Measurements from ENCODE around the gene HNRNPUL2.
"Not testable (repeated sequence)": the region's sequence is repeated elsewhere in the genome, so short reads cannot be mapped to it uniquely, and the experiment has no call there.

The HNRNPUL2 gene

DNA sequence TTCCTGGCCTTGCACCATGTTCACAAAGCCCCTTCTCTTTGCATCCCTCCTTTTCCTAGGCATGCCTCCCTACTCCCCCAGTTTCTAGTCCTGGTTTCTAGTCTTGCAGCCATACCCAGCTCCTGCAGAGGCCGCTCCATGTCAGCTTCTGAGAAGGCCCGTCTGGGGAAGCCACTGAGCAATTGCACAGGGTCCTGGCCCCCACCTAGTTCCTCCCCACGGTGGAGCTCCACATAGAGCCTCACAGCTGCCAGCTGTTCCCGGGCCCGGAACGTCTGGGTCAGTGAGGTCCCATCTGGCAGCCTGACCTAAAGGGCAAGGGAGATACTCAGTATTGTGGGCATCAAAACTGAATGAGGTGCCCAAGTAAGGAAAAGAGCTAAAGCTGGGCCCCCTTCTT, 50.6 kb downstream of the HNRNPUL2 start:
- no peak overlapping the region for H3K9ac ChIP-seq (ENCODE audit: low read length)
- no peaks in the 10 kb centered on the region for H3K36me3 ChIP-seq (ENCODE audit: low read length)
- no peak overlapping the region for H3K4me3 ChIP-seq (ENCODE audit: insufficient read depth, low read length, poor library complexity, severe bottlenecking)
- H3K4me2 ChIP-seq (ENCODE audit: low read depth, low read length, poor library complexity, severe bottlenecking), result no peak overlapping the region
- no peaks in the 10 kb centered on the region for H3K9me2 ChIP-seq (replicated peaks; ENCODE audit: insufficient read depth, low read length)
- no peak overlapping the region for H2AFZ ChIP-seq (ENCODE audit: low read depth, low read length, severe bottlenecking)
- H3K79me2 ChIP-seq (ENCODE audit: insufficient read depth, low read length), result peaks cover 33% of the 10 kb centered on the region; the same call in 1 of the 2 replicates
- no peaks in the 10 kb centered on the region for H4K20me1 ChIP-seq (ENCODE audit: low read depth, low read length)
- no peak overlapping the region for H3K27ac ChIP-seq (ENCODE audit: low read depth, low read length)
- no peaks in the 10 kb centered on the region for H3K9me3 ChIP-seq (ENCODE audit: insufficient read depth, low read length)
- H3F3A ChIP-seq (ENCODE audit: insufficient read depth), result peaks cover 26% of the 10 kb centered on the region
- TF ChIP-seq EZH2phosphoT487 (conservative IDR thresholded peaks at IDR 0.05; ENCODE audit: low read length), result no peak
- TF ChIP-seq, protein P1, sequence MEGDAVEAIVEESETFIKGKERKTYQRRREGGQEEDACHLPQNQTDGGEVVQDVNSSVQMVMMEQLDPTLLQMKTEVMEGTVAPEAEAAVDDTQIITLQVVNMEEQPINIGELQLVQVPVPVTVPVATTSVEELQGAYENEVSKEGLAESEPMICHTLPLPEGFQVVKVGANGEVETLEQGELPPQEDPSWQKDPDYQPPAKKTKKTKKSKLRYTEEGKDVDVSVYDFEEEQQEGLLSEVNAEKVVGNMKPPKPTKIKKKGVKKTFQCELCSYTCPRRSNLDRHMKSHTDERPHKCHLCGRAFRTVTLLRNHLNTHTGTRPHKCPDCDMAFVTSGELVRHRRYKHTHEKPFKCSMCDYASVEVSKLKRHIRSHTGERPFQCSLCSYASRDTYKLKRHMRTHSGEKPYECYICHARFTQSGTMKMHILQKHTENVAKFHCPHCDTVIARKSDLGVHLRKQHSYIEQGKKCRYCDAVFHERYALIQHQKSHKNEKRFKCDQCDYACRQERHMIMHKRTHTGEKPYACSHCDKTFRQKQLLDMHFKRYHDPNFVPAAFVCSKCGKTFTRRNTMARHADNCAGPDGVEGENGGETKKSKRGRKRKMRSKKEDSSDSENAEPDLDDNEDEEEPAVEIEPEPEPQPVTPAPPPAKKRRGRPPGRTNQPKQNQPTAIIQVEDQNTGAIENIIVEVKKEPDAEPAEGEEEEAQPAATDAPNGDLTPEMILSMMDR (IDR thresholded peaks at IDR 0.05; ENCODE audit: insufficient read depth, low read length, poor library complexity, severe bottlenecking), result no peak
- H3K27me3 ChIP-seq (ENCODE audit: low read length), result no peaks in the 10 kb centered on the region

DNA sequence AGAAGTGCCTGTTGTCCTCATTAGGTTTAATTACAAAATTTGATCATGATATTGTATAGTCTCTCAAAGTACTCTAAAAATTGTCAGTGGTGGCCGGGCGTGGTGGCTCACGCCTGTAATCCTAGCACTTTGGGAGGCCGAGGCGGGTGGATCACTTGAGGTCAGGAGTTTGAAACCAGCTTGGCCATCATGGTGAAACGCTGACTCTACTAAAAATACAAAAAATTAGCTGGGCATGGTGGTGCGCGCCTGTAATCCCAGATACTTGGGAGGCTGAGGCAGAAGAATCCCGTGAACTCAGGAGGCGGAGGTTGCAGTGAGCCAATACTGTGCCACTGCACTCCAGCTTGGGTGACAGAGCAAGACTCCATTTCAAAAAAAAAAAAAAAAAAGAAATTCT, 51.8 kb downstream of the HNRNPUL2 start:
- not testable (repeated sequence) for H3K27ac ChIP-seq (ENCODE audit: low read depth, low read length); H2AFZ ChIP-seq (ENCODE audit: low read depth, low read length, severe bottlenecking); H3K36me3 ChIP-seq (ENCODE audit: low read length); H3K9ac ChIP-seq (ENCODE audit: low read length); H3K4me2 ChIP-seq (ENCODE audit: low read depth, low read length, poor library complexity, severe bottlenecking); H3K9me3 ChIP-seq (ENCODE audit: insufficient read depth, low read length); H4K20me1 ChIP-seq (ENCODE audit: low read depth, low read length); H3K27me3 ChIP-seq (ENCODE audit: low read length); H3K4me3 ChIP-seq (ENCODE audit: insufficient read depth, low read length, poor library complexity, severe bottlenecking); H3K9me2 ChIP-seq (replicated peaks; ENCODE audit: insufficient read depth, low read length)
- peaks cover 18% of the 10 kb centered on the region for H3F3A ChIP-seq (ENCODE audit: insufficient read depth)
- H3K79me2 ChIP-seq (ENCODE audit: insufficient read depth, low read length), result peaks cover 45% of the 10 kb centered on the region

DNA sequence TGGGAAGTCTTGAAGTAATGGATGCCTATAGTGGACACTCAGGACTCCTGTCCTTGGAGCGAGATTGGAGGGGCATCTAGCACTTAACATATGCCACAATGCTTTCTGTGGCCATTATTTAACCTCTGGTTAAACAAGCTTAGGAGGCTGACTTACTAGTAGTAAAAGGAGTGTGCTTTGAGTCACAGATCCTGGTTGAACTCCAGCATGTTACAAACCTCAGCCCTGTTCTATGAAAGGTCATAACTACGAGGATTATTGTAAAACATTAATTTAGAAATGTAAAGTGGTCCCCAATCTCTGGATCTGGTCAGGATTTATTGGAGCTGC, 54.1 kb downstream of the HNRNPUL2 start:
- no peak overlapping the region; the same call in 1 of the 2 replicates for H3K27ac ChIP-seq (ENCODE audit: low read depth, low read length)
- no peak overlapping the region for H3K4me3 ChIP-seq (ENCODE audit: insufficient read depth, low read length, poor library complexity, severe bottlenecking)

DNA sequence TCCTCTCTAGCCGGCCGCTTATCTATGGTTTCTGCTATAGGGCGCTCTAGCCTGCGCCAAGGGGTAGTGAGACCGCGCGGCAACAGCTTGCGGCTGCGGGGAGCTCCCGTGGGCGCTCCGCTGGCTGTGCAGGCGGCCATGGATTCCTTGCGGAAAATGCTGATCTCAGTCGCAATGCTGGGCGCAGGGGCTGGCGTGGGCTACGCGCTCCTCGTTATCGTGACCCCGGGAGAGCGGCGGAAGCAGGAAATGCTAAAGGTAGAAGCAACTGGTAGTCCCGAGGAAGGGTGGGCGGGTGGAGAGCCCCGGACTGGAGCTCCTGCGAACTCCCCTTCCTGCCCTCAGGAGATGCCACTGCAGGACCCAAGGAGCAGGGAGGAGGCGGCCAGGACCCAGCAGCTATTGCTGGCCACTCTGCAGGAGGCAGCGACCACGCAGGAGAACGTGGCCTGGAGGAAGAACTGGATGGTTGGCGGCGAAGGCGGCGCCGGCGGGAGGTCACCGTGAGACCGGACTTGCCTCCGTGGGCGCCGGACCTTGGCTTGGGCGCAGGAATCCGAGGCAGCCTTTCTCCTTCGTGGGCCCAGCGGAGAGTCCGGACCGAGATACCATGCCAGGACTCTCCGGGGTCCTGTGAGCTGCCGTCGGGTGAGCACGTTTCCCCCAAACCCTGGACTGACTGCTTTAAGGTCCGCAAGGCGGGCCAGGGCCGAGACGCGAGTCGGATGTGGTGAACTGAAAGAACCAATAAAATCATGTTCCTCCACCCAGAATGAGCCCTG, 55.5 kb downstream of the HNRNPUL2 start, which contains the start of the genes LBHD1 and UQCC3:
Gene LBHD1 (minus strand): TSS at position 660 of the 782 bp plus-strand sequence. CDS start 2,236 bp downstream, outside the sequence.
Gene UQCC3 (plus strand): TSS at position 66 of the 782 bp plus-strand sequence. CDS start 73 bp downstream, at position 139.
- TF ChIP-seq, protein P1 (IDR thresholded peaks at IDR 0.05; ENCODE audit: insufficient read depth, low read length, poor library complexity, severe bottlenecking), result no peak
- Histone ChIP-seq H3K27ac (ENCODE audit: low read depth, low read length) (peak within 1 kb of the TSS; percentile 79), H3F3A (ENCODE audit: insufficient read depth) (peaks cover 49% of the 10 kb centered on the region), H3K27me3 (ENCODE audit: low read length) (no peaks in the 10 kb centered on the region), H3K9me2 (replicated peaks; ENCODE audit: insufficient read depth, low read length) (no peaks in the 10 kb centered on the region), H3K4me3 (ENCODE audit: insufficient read depth, low read length, poor library complexity, severe bottlenecking) (peak within 1 kb of the TSS; percentile 69), H3K36me3 (ENCODE audit: low read length) (no peaks in the 10 kb centered on the region), H3K9me3 (ENCODE audit: insufficient read depth, low read length) (no peaks in the 10 kb centered on the region), H3K4me2 (ENCODE audit: low read depth, low read length, poor library complexity, severe bottlenecking) (peak within 1 kb of the TSS; percentile 91), H3K79me2 (ENCODE audit: insufficient read depth, low read length) (peaks cover 42% of the 10 kb centered on the region), H3K9ac (ENCODE audit: low read length) (peak within 1 kb of the TSS; percentile 81), H4K20me1 (ENCODE audit: low read depth, low read length) (no peaks in the 10 kb centered on the region), H2AFZ (ENCODE audit: low read depth, low read length, severe bottlenecking) (peak within 1 kb of the TSS; percentile 68)

More for the DNA sequence above, 54.1 kb downstream of the HNRNPUL2 start:
- Histone ChIP-seq H3K79me2 (ENCODE audit: insufficient read depth, low read length) (peaks cover 38% of the 10 kb centered on the region), H3K4me2 (ENCODE audit: low read depth, low read length, poor library complexity, severe bottlenecking) (peak overlapping the region; percentile 91), H2AFZ (ENCODE audit: low read depth, low read length, severe bottlenecking) (no peak overlapping the region), H3F3A (ENCODE audit: insufficient read depth) (peaks cover 39% of the 10 kb centered on the region), H3K9ac (ENCODE audit: low read length) (peak overlapping the region; percentile 81), H3K36me3 (ENCODE audit: low read length) (no peaks in the 10 kb centered on the region), H3K27me3 (ENCODE audit: low read length) (no peaks in the 10 kb centered on the region), H4K20me1 (ENCODE audit: low read depth, low read length) (no peaks in the 10 kb centered on the region), H3K9me2 (replicated peaks; ENCODE audit: insufficient read depth, low read length) (no peaks in the 10 kb centered on the region), H3K9me3 (ENCODE audit: insufficient read depth, low read length) (no peaks in the 10 kb centered on the region)
- TF ChIP-seq, protein P1 (IDR thresholded peaks at IDR 0.05; ENCODE audit: insufficient read depth, low read length, poor library complexity, severe bottlenecking), result no peak
- TF ChIP-seq EZH2phosphoT487 (conservative IDR thresholded peaks at IDR 0.05; ENCODE audit: low read length), result no peak

Measured in SU-DHL-6 (cell line).